ENCODE results near the gene MAP3K5.
"Not testable (repeated sequence)": the region's sequence is repeated elsewhere in the genome, so short reads cannot be mapped to it uniquely, and the experiment has no call there.

MAP3K5 gene

DNA sequence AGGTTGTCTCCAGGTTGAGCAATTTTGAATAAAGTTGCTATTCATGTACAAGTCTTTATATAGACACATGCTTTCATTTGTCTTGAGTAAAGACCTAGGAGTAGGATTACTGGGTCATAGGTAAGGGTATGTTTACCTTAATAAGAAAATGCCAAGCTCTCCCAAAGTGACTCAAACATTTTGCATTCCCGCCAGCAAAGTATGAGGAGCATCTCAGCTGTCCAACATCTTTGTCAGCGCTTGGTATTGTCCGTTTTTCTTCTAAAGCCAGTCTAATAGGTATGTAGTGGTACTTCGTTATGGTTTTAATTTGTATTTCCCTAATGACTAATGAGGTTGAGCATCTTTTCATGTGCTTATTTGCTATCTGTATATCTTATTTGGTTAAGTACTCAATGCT, 67.2 kb downstream of the MAP3K5 start:
- no peak for DNase-seq (ENCODE audit: low read depth in 2 of 2)

GRCh38 chr6:136723780-136724179, 68.5 kb downstream of the MAP3K5 start:
- DNase-seq (ENCODE audit: low read depth in 2 of 2), result no peak

DNA sequence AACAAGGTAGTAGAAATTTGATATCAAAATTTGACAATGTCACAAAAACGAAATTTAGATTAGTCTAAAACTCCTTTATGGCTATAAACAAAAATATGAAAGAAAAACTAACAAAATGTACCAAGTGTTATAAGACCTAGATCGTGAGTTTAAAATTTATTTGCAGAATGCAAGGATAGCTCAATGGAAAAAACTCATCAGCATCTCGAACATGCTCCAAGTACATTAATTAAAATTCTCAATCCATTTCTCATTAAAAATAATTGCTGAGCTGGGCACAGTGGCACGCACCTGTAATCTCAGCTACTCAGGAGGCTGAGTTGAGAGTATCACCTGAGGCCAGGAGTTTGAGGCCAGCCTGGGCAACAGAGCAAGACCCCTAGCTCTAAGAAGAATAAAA, 70.8 kb downstream of the MAP3K5 start:
- no peak for DNase-seq (ENCODE audit: low read depth in 2 of 2)

DNA sequence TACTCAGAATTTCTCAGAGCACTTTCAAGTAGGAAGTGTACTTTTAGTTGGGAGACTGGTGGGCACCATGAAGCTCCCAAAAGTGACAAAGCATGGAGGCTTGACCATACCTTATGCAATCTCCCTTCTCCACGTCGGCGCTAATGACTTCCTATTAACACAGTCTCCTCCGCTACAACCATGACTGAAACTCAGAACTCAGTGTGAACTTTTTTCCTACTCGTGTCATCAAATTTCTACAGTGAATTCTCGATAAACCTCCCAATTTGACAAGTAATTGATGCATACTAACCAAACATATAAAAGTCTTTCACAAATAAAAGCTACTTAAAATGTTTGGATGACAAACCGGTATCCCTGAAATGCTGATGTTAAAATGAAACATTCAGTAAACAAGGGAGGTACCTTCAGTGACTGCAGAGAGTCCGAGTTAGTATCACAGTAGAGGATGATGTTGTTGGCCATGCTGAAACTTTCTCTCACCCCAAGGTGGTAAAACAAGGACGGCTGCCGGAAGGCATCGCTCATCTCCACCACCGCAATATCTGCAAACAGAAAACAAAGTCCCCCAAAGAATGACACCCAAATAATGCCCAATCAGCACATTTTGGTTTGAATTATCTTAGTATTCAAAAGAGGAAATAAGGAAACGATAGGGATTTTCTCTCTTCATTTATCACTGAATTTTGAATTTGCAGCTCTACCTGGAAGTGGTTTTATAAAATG, 72.1 kb downstream of the MAP3K5 start:
- no peak for DNase-seq (ENCODE audit: low read depth in 2 of 2)

DNA sequence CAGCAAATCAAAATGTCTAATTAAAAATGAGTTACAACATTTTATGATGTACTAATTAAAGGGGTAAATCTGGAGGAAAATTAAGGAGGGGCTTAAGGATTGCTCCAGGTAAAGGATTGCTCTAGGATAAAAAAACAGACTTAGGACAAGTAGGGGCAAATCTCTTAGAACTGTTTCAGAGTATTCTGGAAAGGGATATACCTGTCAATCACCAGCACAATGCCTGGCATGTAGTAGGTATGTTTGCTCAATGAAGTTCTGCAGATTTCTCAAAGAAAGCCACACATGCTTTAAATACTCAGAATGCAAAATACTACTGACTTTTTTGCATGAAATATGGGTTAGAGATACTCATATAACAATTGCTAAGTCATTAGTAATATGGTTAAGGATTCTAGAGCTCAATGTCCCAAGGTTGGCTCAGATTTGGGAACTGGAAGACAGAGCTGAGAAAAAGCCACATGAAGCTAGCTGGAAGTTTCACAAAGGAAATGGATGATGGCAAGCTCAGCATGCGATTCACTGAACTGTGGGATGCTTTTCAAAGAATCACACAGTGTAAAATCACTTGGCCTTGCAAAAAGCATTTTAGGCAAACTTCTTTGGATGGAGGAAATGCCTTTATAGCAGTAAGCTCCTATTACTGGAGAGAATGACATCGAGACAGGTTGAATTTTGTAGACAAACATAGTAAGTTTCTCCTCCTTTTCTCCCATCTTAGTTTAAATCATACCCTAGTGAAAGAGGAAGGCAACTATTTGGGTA, 72.8 kb downstream of the MAP3K5 start:
- no peak for DNase-seq (ENCODE audit: low read depth in 2 of 2)

DNA sequence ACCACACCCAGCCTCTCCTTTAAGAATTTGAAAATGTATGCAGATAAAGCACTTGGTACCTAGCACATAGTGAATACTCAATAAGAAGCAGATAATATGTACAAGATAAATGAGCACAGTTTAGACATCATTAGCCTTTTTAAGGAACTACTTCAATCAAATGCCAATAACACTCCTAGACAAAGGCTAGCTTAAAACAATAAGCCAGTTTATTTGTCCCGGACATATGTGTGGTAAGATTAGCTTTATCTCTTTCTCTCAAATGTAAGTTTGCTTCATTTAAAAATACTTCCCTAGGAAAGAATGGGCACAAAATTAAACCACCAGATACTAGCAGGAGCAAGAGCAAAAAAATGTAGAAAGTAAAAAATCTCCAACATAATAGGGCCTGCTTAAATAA, 73.8 kb downstream of the MAP3K5 start:
- DNase-seq (ENCODE audit: low read depth in 2 of 2), result no peak

DNA sequence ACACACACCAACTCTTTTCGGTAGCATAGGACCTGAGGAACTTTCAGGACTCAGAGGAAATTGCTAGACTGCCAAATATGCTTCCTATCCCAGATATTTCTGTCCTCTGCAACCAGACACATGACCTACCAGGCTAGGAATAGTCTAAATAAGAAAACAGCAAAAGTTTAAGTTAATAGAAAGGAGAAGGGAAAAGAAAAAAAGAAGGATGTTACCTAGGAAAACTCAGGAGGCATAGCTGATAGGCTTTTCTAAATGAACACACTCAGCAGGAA, 74.6 kb downstream of the MAP3K5 start:
- DNase-seq (ENCODE audit: low read depth in 2 of 2), result no peak

- no peak for DNase-seq (ENCODE audit: low read depth in 2 of 2)
These were observed 75.2 kb downstream of the MAP3K5 start for GRCh38 chr6:136716917-136717715.

DNA sequence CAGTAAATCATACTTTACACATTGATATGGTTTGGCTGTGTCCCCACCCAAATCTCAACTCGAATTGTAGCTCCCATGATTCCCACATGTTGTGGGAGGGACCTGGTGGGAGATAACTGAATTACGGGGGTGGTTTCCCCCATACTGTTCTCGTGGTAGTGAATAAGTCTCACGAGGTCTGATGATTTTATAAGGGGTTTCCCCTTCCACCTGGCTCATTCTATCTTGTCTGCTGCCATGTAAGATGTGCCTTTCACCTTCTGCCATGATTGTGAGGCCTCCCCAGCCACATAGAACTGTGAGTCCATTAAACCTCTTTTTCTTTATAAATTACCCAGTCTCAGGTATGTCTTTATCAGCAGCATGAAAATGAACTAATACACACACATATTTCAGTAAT, 79.6 kb downstream of the MAP3K5 start:
- DNase-seq (ENCODE audit: low read depth in 2 of 2), result not testable (repeated sequence)

DNA sequence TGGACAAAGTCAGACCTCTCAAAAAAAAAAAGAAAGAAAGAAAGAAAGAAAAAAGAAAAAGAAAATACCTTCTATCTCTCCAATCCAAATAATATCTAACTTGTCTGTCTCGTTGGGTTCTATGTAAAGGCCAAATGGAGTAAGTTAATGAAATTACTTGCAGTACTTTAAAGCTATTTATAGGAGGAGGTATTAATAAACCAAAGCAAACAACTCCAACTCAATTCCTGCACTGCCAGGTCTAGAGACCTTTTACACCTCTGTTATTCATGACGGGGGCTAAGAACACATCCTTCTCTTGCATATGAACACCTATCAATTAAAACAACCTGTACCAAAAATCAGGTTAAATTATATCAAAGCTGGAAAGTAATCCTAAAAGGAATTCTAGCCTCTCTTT, 80.6 kb downstream of the MAP3K5 start:
- no peak for DNase-seq (ENCODE audit: low read depth in 2 of 2)

DNA sequence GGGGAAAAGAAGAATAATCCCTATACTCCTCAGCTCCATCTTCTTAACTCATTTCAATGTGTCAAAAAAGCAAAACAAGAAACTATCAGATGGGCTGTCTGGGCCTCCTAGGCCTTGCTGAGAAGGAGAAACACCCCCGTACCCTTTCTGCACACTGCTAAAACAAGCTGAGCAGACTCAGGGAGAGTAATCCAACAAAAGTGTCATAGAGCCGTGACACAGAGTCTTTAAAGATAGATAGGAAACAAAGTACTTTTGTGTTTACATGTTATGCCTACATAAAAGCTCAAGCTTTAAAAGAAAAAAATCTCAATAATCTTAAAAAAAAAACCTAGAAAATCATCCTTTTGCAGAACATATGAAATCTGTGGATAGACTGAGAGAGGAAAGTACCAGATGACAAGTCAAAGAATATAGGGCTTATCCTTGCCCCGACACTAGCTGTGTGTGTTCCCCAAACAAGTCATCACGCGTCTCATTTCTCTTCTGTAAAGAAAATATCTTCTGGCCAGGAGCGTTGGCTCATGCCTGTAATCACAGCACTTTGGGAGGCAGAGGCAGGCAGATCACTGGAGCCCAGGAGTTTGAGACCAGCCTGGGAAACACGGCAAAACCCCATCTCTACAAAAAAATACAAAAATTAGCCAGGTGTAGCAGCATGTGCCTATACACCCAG, 81.3 kb downstream of the MAP3K5 start:
- DNase-seq (ENCODE audit: low read depth in 2 of 2), result no peak

DNA sequence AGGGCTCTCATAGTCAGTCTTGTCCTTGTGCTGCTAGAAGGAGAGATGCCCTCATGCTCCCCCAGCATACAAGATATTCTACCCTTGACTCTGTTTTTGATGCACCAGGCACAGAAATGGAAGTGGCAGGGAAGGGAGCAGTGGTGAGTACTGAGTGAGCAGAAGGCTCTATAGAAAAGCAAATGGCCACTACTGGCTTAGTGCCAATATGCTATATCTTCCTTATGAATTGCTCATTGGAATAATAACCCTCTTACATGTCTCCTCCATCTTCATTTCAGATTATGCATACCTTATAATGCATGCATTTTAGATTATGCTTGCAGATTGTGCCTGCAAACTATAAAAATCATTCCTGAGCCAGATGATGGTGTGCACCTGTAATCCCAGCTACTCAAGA, 82.8 kb downstream of the MAP3K5 start:
- DNase-seq (ENCODE audit: low read depth in 2 of 2), result no peak

DNA sequence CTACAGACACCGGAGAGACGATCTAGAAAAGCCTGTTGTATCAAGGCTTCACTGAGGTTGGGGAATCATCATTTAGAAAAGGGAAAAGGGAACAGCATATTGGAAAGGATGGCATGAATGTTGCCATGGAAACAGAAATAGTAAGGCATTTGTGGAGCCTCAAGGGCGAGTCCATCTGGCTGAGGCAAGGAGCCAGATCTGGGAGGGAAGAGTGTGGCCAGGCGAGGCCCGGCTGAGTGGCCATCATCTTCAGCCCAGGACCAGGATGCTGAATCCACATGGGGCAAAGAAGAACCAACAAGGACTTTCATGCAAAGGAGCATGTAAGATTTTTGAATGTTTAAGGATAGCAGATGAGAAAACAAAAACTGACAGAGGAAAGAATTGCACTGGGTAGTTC, 85.8 kb downstream of the MAP3K5 start:
- no peak for DNase-seq (ENCODE audit: low read depth in 2 of 2)

DNA sequence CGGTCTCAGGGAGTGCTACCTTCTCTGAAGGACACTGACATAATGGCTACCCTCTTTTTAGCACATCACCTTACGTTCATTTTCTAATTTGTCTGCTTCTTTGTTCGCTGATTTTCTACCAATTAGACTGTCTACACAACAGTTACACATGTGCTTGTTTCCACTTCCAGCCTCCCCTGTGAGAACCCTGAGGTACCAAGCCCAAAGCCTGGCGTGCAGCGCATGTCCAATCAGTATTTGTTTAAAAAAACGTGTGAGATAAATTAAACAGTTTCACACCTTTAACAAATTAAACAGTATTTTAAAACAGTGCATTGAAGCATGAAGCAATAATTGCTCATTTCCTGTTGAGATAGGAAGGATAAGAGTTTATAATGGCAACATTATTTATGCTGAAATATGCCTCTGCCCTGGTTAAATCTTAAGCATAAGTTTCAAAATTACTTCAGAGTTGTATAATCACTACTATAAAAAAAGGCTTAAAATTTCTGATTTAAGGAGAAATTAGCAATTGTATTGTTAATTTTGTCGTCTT, 88.9 kb downstream of the MAP3K5 start:
- DNase-seq (ENCODE audit: low read depth in 2 of 2), result no peak

- DNase-seq (ENCODE audit: low read depth in 2 of 2), result no peak
These were observed 91.2 kb downstream of the MAP3K5 start for GRCh38 chr6:136701045-136701444.

- no peak for DNase-seq (ENCODE audit: low read depth in 2 of 2)
These were observed 92.9 kb downstream of the MAP3K5 start for GRCh38 chr6:136699358-136699757.

DNA sequence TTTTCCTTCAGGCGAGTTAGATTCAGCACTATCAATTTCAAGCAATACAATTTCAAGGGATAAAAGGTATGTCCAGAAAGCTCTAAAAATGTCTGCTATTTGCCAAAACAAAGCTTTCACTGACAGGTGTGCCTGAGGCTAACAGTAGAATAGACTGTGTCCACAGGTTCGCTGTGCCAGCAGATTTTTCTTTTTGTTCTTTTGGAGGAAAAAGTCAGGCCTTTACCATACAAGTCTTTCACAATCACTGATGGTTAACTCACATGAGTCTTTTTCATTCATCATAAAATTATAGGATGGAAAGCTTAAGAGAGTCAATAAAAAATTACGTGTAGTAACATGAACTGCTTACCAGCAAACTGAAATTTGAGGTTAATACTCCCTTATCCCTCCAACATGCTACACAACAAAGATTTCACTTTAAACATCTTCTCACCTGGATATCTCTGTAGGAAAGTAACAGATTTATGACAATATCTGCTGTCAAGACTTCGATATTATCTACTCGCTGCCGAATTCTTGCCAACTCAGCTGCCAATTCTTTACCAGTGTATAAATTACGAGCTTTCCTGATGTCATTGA, 95.4 kb downstream of the MAP3K5 start:
- no peak for DNase-seq (ENCODE audit: low read depth in 2 of 2)

DNA sequence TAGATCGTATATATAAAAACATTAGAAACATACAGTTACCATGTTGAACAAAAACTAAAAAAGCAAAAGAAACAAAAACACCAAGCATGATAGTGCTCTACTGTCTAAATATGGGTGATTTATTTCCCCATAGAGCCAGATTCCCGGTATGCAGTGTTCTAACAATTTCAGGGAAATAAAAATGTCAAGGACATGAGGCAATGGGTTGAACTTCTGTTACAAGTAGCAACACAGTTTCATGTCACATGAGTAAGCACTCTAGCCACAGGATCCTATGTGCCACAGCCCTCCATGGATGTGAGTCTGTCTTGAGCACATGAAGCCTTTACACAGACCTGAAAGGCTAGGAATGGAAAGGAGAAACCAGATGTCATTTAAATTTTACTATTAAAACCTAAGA, 96.0 kb downstream of the MAP3K5 start:
- no peak for DNase-seq (ENCODE audit: low read depth in 2 of 2)

- no peak for DNase-seq (ENCODE audit: low read depth in 2 of 2)
These were observed 96.9 kb downstream of the MAP3K5 start for GRCh38 chr6:136695412-136695811.

DNA sequence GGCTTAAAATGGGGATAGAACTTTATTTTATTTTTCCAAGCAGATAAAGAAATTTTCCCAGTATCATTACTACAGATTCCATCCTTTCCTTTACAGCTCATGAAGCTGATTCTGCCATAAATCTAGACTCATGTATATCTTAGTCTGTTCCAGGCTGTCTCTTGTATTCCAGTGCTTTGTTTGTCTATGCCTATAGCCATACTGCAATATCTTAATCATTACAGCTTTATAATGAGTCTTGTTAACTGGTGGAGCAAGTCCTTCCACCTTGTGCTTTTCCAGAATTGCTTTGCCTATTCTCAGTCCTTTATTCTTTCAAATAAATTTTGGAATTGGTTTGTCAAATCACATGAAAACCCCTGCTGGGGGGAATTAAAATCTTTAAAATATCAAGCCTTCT, 99.2 kb downstream of the MAP3K5 start:
- no peak for DNase-seq (ENCODE audit: low read depth in 2 of 2)

- not testable (repeated sequence) for DNase-seq (ENCODE audit: low read depth in 2 of 2)
These were observed 104.4 kb downstream of the MAP3K5 start for GRCh38 chr6:136687894-136688293.
